ENCODE results near the gene FHOD1. TPM values are rescaled to one million over a fixed set of nuclear protein-coding genes. Genes with fewer than 3 reads are reported as not detected.

FHOD1 gene
- total RNA-seq, 2 experiments from 2014 or later, result 16.5 to 55.0 TPM

- POLR2A ChIA-PET, result no interaction called here
- Histone ChIP-seq H2AFZ (ENCODE audit: low read length) (no peak overlapping the region), H3K4me1 (ENCODE audit: insufficient read depth, low read length, poor library complexity, severe bottlenecking) (no peaks in the 10 kb centered on the region), H3K36me3 (ENCODE audit: insufficient read depth, low read length) (peaks cover 61% of the 10 kb centered on the region), H3K9me3 (ENCODE audit: low read length) (no peaks in the 10 kb centered on the region), H3K9me2 (ENCODE audit: insufficient read depth, low read length) (no peaks in the 10 kb centered on the region), H4K20me1 (ENCODE audit: insufficient read depth, low read length) (no peaks in the 10 kb centered on the region), H3K27ac (ENCODE audit: low read depth, low read length, poor library complexity, severe bottlenecking) (no peak overlapping the region), H3K4me2 (ENCODE audit: low read length) (no peak overlapping the region), H3K79me2 (ENCODE audit: insufficient read depth, low read depth, low read length) (no peaks in the 10 kb centered on the region), H3K4me3 (ENCODE audit: low read depth, low read length, poor library complexity, severe bottlenecking) (no peak overlapping the region)
- DNase-seq (ENCODE audit: low spot score), result no peak
- intact Hi-C loops (cut with micrococcal nuclease; ENCODE audit: unreplicated experiment), result no loop called here
- CTCF ChIA-PET (ENCODE audit: unreplicated experiment), result no interaction called here
- TF ChIP-seq, protein P1, sequence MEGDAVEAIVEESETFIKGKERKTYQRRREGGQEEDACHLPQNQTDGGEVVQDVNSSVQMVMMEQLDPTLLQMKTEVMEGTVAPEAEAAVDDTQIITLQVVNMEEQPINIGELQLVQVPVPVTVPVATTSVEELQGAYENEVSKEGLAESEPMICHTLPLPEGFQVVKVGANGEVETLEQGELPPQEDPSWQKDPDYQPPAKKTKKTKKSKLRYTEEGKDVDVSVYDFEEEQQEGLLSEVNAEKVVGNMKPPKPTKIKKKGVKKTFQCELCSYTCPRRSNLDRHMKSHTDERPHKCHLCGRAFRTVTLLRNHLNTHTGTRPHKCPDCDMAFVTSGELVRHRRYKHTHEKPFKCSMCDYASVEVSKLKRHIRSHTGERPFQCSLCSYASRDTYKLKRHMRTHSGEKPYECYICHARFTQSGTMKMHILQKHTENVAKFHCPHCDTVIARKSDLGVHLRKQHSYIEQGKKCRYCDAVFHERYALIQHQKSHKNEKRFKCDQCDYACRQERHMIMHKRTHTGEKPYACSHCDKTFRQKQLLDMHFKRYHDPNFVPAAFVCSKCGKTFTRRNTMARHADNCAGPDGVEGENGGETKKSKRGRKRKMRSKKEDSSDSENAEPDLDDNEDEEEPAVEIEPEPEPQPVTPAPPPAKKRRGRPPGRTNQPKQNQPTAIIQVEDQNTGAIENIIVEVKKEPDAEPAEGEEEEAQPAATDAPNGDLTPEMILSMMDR (conservative IDR thresholded peaks at IDR 0.05; ENCODE audit: low read length), result no peak
- TF ChIP-seq EZH2phosphoT487 (IDR thresholded peaks at IDR 0.05; ENCODE audit: borderline replicate concordance, low read depth, low read length), result no peak
- BruUV-seq (replicated peaks), result no TSS peak
Measured at GRCh38 chr16:67202956-67203493, 44.3 kb downstream of the FHOD1 start.

DNA sequence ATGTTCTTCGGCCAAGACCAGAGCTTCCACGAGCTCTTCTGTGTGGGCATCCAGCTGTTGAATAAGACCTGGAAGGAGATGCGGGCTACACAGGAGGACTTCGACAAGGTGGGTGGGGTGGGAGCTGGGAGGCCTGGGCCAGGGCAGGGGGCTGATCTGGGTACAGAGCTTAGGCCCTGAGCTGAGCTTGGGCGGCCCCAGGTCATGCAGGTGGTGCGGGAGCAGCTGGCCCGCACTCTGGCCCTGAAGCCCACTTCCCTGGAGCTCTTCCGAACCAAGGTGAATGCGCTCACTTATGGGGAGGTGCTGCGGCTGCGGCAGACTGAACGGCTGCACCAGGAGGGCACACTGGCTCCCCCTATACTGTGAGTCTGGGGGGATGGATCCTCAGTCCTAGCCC, 44.9 kb downstream of the FHOD1 start:
- Histone ChIP-seq H4K20me1 (ENCODE audit: insufficient read depth, low read length) (no peaks in the 10 kb centered on the region), H3K27ac (ENCODE audit: low read depth, low read length, poor library complexity, severe bottlenecking) (no peak overlapping the region), H3K4me1 (ENCODE audit: insufficient read depth, low read length, poor library complexity, severe bottlenecking) (no peaks in the 10 kb centered on the region), H3K9me2 (ENCODE audit: insufficient read depth, low read length) (no peaks in the 10 kb centered on the region), H3K79me2 (ENCODE audit: insufficient read depth, low read depth, low read length) (no peaks in the 10 kb centered on the region), H3K36me3 (ENCODE audit: insufficient read depth, low read length) (peaks cover 67% of the 10 kb centered on the region), H3K9me3 (ENCODE audit: low read length) (no peaks in the 10 kb centered on the region), H3K4me2 (ENCODE audit: low read length) (no peak overlapping the region), H3K4me3 (ENCODE audit: low read depth, low read length, poor library complexity, severe bottlenecking) (no peak overlapping the region), H2AFZ (ENCODE audit: low read length) (no peak overlapping the region)
- CTCF ChIA-PET (ENCODE audit: unreplicated experiment), result interaction anchor here (0.5 to 0.6 kb wide), 2 partner anchors 32 to 98 kb away, joined by 3 read pairs; partner anchors contain the start of gene NOL3
- BruUV-seq (replicated peaks), result no TSS peak
- intact Hi-C loops (cut with micrococcal nuclease; ENCODE audit: unreplicated experiment), result no loop called here
- no peak for DNase-seq (ENCODE audit: low spot score)
- TF ChIP-seq, protein P1 (conservative IDR thresholded peaks at IDR 0.05; ENCODE audit: low read length), result no peak
- no peak for TF ChIP-seq EZH2phosphoT487 (IDR thresholded peaks at IDR 0.05; ENCODE audit: borderline replicate concordance, low read depth, low read length)
- POLR2A ChIA-PET, result no interaction called here

GRCh38 chr16:67201411-67202345, 45.6 kb downstream of the FHOD1 start:
- no peak overlapping the region for H3K4me2 ChIP-seq (ENCODE audit: low read length)
- H3K36me3 ChIP-seq (ENCODE audit: insufficient read depth, low read length), result peaks cover 74% of the 10 kb centered on the region
- no peaks in the 10 kb centered on the region for H3K9me2 ChIP-seq (ENCODE audit: insufficient read depth, low read length)
- H3K4me1 ChIP-seq (ENCODE audit: insufficient read depth, low read length, poor library complexity, severe bottlenecking), result no peaks in the 10 kb centered on the region
- H3K27ac ChIP-seq (ENCODE audit: low read depth, low read length, poor library complexity, severe bottlenecking), result no peak overlapping the region
- intact Hi-C loops (cut with micrococcal nuclease; ENCODE audit: unreplicated experiment), result no loop called here
- ChIA-PET CTCF (ENCODE audit: unreplicated experiment) (interaction anchor here (0.6 kb wide), 1 partner anchor 97 kb away, joined by 3 read pairs; no protein-coding TSS in a partner anchor), POLR2A (no interaction called here)
- H2AFZ ChIP-seq (ENCODE audit: low read length), result no peak overlapping the region
- DNase-seq (ENCODE audit: low spot score), result no peak
- H3K4me3 ChIP-seq (ENCODE audit: low read depth, low read length, poor library complexity, severe bottlenecking), result no peak overlapping the region
- no peaks in the 10 kb centered on the region for H4K20me1 ChIP-seq (ENCODE audit: insufficient read depth, low read length)
- no peaks in the 10 kb centered on the region for H3K79me2 ChIP-seq (ENCODE audit: insufficient read depth, low read depth, low read length)
- no peaks in the 10 kb centered on the region for H3K9me3 ChIP-seq (ENCODE audit: low read length)
- TF ChIP-seq, protein P1 (conservative IDR thresholded peaks at IDR 0.05; ENCODE audit: low read length), result no peak
- no peak for TF ChIP-seq EZH2phosphoT487 (IDR thresholded peaks at IDR 0.05; ENCODE audit: borderline replicate concordance, low read depth, low read length)
- BruUV-seq (replicated peaks), result no TSS peak

All from OCI-LY7 (cell line).